GM21737 (cell line): ENCODE results near the gene SNX5.
"Not testable (repeated sequence)": the region's sequence is repeated elsewhere in the genome, so short reads cannot be mapped to it uniquely, and the experiment has no call there.

ENCODE experiments used
- ATAC-seq: cut with Tn5 transposase; IDR thresholded peaks from one replicate; pipeline ENCODE4 v1.9.1; 2021; ENCODE audit warnings: mild to moderate bottlenecking, moderate library complexity; ENCODE audit not compliant: unreplicated experiment

The SNX5 gene

DNA sequence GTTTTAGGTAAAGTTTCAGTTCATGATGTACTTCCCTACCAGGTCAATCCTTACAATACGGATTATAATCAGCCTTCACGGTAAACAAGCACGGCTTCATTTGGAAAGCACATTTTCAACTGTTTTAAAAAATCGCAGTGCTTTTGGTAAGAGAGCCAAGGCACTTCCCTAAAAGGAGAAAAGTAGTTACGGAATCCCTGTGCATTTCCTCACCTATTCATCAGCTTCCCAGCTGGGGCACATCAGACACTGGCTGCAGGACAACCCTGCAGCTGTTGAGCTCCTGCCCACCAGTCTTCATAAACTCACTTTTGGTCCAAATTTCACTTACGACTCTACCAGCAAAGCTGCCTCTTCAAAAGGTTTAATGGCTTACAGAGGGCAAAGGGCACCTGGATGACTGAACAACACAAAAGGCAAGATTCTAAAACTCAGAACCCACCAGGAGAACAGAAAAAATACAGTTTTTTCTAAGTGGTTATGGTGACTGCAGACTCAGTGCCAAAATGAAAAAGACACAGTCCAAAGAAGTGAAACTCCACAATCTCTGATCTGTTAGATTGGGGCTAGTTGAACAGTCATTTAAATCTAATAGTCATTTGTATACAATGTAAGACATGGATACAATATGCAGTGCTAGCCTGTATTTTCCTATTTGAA is 7.5 kb downstream of the SNX5 start:
- no peak for ATAC-seq

DNA sequence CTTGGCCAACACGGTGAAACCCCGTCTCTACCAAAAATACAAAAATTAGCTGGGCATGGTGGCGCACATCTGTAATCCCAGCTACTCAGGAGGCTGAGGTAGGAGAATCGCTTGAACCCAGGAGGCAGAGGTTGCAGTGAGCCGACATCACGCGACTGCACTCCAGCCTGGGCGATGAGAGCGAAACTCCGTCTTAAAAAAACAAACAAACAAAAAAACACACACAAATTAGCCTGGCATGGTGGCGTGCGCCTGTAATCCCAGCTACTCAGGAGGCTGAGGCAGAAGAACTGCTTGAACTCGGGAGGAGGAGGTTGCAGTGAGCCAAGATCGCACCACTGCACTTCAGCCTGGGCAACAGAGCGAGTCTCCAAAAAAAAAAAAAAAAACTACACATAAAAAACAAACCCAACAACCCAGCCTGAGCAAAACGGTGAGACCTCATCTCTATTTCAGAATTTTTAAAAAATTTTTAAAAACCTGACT is 8.2 kb downstream of the SNX5 start:
- ATAC-seq = not testable (repeated sequence)

DNA sequence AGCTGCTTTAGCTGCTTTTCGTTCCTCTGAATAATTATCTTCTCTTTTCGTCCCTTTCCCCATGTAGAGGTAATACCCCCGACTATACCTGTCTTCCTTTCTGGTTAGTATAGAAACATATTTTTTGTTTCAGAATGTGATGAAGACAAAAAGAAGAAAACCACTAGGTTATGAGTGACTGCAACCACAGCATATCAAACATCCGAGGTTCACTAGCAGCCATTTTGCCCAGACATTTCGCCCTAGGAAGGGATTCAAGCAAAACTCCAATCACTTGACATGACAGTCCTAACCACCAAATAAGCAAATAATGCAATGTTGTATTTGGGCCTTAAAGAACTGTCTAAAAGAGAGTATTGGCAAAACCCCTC is 9.4 kb downstream of the SNX5 start:
- ATAC-seq = no peak

DNA sequence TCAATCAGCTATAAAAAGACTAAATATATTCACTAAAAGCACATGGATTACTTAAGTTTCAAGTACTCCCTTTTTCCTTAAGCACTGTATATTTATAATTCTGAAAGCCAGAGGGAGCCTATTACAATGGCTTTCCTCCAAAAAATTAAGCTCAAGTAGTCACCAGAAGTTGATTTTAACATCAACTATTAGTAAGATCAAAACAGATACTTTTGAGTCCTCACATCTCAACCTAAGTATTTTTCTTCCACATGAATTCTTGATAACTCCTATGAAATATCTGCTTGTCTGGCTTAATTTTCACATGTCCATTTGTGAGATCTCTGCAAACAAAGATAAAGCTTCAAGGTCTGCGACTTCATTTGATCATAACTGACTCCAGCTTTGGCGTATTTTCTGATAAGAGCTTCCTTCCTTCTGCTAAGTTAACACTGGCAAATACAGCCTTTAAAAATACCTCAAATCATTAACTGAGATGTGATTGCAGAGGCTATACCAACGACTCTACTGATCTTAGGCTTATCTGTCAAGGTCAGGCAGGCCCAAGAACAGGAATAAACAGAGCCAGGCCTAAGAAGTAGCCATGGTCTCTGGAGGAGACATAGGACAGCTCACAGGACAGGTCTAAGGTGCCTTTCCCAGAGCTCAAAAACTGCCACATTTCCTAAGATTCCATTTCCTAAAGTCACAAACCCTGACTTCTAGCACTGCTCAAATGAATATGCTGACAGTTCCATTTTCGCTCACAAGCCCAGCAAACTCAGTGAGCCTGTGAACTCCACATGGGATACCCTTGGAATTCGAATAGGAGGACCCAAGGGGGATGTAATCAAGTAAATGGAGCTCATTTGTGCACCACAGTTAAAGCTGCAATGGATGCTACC is 10.0 kb downstream of the SNX5 start:
- ATAC-seq = no peak

DNA sequence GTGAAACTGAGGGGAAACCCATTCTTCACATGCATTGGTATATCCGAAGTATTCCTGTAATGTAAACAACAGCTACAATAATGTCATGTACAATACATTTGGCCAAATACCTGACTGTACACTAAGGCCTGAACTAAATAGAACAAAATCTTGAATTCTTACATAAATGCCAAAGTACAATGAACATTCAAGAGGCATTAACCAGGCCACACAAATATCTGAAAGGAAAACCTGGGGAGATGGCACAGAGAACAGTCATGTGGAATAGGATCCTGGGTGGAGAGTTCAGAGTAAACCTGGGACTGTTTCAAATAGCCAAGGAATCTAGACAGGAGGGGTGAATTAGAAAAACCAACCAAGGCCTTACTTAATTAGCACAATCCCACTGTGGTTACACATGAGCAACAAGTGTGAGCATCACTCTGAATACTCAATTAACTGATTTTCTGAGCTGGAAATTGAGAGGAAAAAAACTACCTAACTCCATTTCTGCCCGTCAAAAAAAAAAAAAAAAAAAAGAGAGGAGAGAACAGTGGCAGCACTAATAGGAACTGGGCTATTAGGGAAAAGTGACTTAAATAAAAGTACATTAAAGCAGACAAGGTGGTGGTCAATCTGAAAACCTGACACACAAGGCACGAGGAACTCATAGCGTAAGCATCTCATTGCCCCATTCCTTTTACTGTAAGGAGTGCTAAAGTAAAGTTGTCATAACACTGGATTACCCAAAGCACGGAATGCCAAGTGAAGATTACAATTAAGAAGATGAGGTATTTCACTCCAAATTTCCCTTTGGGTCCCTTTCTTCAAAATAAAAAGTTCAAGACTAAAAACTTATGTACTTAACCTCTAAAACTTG is 10.9 kb downstream of the SNX5 start:
- no peak for ATAC-seq

DNA sequence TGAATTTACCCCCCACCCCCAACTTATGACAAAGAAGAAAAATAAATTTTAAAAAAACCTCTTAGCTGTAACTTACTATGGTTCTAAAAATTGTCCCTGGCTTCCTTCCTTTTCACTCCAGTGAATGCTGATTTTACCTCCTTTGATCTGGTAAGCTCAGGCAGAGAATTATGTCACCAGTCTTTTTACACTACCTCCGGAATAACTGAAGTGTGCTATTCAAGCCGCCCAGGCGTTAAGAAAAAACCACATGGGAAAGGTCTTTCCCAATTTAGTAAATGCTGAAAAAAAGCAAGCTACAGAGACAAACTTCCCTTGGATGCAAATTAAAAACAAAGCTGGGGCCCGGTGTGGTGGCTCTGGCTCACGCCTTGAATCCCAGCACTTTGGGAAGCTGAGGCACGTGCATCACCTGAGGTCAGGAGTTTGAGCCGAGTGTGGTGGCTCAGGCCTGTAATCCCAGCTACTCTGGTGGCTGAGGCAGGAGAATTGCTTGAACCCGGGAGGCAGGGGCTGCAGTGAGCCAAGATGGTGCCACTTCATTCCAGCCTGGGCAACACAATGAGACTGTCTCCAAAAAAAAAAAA is 12.4 kb downstream of the SNX5 start:
- no peak for ATAC-seq

DNA sequence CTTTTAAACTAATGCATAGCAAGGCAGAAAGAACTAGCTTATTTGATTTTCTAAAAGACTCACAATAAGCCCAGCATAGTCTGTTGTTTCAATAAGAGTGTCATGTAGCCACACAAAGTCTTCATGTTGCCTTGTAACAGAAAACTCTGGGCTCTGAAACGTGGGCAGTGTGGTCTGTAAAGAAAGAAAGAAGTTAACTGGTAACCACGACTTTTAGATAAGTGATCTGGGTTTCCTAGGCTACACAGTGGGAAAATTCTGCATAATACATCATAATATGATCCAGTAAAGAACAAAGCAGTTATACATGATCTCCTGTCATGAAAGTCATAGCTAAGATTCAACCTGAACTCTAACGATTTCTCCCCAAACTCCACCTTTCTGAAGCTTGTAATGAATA is 13.3 kb downstream of the SNX5 start:
- no peak for ATAC-seq

DNA sequence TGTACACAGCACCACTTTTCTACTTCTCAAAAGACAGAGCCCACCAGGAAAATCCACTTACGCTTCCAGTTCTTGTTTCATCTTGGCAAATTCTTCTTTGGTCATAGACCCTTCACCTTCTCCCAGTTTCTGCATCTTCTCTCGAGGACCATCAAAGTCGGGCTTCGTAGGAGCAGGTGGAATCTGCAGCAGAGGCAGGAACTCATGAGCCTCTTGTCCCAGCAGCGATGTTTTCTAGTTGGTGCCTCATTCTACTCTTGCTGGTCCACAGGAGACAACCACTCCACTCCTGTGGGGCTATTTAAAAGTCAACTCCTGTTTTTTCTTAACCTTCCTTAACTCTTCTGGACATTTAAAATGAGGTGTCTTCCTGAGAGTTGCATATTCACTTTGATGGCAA is 14.7 kb downstream of the SNX5 start:
- no peak for ATAC-seq

DNA sequence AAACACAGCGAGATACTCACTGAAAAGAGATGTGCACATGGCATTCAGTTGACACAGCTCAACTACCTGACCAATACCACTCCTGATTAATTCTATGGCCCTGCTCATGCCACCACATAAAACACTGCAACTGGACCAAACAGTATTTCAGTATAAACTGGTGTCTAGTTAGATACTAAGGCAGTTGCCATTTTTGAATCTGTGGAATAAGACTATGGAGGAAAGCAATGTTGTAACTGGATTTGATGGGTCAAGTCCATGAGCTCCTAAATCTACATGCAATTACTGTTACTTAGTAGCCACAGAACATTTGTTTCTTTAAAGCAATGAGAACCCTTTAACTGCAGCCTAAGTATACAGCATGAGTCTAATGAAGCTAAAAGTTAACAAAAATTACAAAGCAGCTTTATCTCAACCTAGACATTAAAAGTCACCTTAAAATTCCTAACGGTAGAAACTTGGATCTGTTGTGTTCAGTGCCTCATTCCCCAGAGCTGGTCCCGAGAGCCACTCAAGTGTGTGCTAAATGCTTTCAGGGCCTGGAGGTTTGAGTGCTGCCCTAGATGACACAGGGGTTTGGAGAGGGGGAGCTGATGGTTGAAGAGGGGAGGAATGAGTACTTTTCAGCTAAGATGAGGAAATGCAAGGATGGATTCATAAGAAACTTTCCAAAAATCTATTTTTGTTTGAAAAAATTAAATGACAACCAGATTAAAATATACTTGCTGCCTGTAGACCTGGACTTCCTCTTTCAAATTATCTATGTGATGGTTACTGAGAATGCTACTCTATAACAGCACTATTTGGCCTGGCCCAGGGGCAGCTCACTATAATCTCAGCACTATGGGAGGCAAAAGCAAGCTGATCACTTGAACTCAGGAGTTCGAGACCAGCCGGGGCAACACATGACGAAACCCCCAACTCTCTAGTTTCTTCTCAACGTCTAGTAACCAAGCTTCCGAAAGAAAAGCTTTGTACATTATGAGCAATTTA is 15.6 kb downstream of the SNX5 start:
- no peak for ATAC-seq

DNA sequence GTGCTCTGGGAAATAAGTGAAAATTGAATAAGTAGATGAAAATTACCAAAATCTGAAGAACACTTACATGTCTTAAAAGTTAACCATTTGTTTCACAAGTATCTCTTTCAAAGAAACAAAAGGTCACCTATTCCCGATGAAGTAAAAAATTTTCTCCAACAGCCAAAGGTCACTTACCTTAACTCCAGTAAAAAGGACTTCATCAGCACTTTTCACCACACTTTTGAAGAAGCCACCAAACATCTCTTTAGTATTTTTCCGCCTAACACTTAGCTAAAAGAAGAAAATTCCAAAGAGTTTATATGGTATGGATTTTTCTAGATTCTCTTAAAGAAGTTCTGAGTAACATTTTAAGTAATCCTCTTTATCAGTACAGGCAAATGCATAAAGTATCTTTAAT is 17.3 kb downstream of the SNX5 start:
- no peak for ATAC-seq

DNA sequence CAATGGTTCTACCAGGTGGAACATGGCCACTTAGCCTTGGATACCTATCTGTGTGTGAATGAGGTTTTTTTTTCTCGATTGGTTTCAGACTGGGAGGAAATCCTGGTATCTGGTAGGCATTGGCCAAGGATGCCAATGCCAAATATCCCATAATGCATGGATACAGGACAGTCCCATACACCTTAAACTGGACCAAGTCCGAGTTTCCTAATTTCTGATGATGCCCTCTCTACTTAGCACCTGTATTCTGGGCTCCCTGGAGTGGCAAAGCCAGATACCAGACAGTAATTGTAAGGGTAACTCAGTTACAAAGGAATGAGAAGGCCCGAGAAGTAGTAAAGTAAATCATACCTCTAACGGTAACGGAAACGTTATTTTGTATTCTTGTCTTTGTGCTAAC is 17.9 kb downstream of the SNX5 start:
- no peak for ATAC-seq

DNA sequence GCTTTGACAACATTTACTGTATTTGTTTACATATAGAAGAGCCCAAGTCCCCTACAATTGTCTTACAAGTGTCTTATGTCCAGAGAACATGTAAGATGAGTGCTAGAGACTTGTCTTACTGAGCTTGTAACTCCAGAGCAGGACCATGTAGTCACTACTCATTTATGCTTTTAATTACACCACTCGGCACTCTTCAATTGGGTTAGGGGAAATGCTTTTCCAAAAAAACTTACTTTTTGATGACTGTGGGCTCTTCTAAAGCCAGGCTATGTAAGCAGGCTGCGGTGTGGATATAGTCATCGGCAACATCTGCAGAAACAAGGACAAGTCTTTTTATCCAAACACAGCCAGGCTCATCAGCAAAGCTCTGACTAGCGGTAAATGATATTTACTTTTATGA is 18.7 kb downstream of the SNX5 start:
- ATAC-seq = no peak

DNA sequence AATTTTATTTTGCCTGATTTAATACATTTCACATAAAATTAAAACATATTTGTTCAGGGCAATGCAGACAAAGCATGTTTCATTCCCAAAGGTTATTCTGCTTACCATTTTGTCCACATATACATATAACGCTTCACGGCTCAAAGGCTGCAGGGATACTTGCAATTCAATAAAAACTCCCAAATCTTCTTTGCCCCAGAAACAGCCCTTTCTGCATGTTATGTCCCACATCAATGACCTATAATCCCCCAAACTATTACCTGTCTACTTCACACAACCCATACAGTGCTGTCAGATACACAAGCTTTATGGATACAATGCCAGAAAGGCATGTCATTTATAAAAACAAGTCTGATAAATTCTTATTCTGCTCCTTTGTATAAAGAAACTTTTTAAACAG is 20.2 kb downstream of the SNX5 start:
- ATAC-seq = no peak

DNA sequence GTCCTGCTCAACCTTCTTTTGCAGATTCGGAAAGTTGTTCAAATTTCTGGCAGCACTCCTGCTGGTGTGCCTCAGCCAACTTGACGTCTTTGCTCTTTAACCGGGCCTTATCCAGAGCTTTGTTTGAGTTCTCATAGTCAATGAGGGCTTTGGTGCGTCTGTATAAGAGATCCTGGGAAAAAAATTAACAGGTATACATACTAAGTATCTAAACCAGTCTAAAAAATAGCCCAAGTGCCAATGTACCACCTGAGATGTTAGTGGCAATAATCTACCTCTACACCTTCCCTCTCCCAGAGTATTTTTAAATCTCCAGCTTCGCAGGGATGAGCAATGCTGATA is 21.1 kb downstream of the SNX5 start:
- ATAC-seq = no peak

DNA sequence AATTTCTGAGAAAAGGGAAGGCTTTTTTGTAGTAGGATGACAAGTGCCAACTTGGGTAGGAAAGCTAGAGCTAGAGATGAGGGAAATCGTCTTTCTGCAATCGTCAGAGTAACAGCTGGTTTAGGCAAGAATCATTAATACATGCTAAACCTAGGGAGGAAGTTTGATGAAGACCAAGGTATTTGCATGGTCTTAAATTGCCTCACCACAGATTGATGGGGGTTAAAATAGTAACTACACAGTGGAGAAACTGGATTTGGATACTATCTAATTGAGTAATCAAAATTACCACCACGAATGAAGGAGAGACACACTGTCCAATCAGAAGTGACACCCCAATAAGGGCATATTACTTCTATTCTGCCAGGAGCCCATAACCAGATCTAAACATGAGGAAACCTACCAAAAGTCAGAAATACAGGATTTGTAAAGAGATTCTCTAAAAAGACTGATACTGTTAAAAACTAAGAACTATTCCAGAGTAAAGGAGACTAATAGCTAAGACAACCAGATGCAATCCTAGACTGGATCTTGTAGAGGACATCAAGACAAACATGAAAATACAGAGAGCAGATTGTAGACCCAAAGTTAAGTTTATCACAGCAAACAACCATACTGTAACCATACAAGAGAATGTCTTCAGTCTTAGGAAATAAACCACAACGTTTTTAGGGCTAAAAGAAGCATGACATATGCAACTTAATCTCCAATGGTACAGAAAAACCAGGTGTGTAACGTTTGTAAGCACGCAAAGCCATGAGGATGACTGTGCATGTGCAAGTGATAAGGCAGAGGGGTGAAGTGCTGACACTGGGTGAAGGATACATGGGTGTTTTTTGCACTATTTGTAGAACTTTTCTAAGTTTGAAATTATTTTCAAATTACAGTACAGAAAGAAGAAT is 21.8 kb downstream of the SNX5 start:
- no peak for ATAC-seq

DNA sequence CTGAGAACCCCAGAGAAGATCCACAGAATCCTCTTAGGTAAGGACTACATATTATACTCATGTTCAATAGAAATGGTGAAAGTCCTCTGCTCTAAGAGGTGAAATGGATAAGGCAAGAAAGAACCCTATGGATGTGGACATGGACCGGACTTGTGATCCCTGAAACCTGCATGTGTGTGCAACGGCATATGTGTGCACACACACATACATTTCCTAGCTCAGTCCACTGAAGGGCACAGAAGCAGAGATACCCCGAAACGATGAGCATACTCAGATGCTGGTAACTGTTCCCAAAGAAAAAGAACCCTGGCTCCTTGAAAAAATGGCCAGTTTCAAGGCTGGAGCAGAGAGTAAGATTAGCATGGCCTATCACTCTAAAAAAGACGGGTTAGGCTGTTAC is 22.6 kb downstream of the SNX5 start:
- ATAC-seq = no peak

DNA sequence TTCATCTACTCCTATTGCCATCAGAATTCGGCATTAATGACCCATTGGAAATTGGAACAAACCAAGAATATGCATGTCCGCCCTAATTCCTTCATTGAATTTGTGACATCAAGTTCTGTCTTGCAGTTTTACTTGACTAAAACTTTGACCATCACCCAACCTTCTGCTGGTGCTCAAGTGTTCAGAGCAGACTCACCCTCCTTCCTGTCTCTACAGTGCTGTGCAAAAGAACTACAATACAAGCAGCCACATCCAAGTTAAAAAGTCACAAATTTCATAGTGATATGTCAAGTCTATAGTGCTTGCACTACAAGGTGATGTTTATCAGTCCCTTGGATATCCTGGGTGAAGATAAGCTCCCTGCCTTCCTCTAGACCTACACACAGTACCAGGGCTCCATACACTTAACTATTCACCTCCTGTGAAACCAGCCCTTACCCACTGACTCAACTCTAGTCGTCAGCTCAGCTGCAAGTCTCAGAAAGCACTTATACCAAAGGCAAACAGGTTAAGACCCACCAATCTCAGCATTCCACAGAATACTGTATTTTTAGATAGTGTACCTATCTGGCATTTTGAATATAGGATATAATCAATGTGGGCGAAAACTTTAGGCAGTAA is 23.6 kb downstream of the SNX5 start:
- no peak for ATAC-seq

DNA sequence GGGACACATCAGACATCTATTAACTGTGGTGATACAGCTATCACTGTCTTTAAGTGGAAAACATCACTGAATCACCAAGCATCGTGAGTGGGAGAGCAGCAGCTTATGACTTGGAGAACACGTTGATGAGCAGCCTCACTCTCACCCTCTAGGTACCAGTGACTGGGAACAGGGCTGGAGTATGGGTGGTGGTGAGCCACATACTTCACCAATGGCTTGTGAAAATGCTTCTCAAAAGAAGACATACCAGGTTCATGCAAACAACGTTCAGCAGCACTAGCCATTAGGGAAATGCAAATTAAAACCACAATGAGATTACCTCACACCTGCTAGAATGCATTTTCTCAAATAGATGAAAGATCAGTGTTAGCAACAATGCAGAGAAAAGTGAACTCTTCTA is 25.3 kb downstream of the SNX5 start:
- ATAC-seq = peak; percentile 60

DNA sequence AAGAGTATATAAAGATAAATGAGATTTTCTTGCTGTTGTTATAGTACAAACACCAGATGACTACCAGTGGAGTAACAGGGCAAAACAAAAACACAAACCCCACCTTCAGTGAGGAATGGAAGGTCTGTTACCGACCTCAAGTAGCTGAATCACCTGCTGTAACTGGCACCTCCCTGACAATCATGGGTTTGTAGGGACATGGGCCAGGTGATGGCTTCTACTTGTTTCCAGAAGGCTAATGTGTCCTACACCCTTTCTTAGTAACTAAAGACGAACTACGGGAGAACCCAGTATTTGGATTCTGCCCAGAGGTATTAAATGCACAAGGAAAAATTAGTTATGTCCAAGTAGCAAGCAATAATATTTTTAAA is 26.8 kb downstream of the SNX5 start:
- no peak for ATAC-seq
